UCSD-AML1 (cell line): ENCODE data around the gene MYO1H.
"Not testable (repeated sequence)": the region's sequence is repeated elsewhere in the genome, so short reads cannot be mapped to it uniquely, and the experiment has no call there.

Experiments used
- DNase-seq: peaks from one replicate; lab custom pipeline; 2025; ENCODE audit not compliant: unreplicated experiment; lab: John Stamatoyannopoulos, UW

The MYO1H gene

GRCh38 chr12:109467978-109468676, 120.4 kb downstream of the MYO1H start:
- DNase-seq, result no peak

DNA sequence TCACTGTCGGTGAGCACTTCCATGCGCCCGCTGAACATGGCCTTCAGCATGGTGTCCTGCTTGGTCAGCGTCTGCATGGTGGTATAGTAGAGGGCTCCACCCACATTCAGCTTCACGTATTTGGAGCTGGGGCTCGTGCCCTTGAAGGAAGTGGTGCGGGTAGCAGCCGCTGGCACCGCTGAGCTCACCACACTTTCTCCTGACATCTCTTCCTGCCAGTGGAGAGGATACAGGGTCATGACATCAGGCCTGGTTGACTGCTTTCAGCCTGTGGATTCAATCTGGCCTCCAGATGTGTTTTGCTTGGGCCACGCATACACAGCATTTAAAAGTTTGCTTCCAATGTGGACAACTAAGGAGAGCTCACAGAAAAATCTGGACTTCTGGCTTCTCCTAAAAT, 121.8 kb downstream of the MYO1H start:
- no peak for DNase-seq

DNA sequence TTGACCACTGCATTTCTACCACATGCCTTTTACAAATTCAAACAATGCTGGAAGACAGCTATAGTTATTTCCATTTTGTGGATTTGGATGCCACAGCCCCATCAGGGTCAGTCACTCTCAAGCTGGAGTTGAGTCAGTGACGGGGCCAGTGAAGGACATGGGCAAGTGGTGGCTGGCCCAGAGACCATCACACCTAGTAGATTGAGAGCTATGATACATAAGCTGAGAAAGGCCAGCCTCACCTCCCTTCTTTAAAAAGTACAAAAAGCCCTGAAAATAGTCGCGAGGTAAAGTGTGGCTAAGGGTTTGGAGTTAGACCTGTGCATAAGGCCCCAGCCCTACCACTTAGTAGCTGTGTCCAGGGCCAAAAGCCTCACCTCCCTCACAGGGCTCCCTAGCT, 125.3 kb downstream of the MYO1H start:
- DNase-seq, result no peak

DNA sequence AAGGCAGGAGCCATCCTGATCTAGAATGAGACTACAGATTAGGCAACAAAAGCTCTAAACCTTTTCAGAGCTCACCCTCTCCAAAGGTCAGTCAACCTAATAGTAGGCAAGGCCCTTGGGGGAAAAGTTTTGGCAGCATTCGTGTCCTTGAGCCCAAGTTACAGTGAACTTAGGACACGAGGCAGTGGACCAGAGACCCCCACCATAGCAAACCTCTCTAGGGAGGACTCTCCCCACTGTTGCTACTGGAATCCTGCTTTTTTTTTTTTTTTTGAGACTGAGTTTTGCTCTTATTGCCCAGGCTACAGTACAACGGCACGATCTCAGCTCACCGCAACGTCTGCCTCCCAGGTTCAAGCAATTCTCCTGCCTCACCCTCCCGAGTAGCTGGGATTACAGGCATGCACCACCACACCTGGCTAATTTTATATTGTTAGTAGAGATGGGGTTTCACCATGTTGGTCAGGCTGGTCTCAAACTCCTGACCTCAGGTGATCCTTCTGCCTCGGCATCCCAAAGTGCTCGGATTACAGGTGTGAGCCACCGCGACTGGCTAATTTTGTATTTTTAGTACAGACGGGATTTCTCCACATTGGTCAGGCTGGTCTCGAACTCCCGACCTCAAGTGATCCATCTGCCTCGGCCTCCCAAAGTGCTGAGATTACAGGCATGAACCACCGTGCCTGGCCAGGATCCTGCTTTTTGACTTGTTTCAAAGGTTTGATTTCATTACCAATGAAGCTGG, 126.0 kb downstream of the MYO1H start:
- DNase-seq, result not testable (repeated sequence)

DNA sequence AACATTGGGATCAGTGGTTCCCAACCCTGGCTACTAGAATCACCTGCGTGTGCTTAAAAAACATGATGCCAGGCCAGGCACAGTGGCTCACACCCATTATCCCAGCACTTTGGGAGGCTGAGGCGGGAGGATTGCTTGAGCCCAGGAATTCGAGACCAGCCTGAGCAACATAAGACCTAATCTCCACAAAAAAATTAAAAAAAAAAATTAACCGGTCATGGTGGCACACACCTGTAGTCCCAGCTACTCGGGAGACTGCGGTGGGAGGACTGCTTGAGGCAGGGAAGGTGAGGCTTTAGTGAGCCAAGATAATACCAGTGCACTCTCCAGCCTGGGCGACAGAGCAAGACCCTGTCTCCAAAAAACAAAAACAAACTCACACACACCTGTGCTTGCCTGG, 127.4 kb downstream of the MYO1H start:
- DNase-seq, result no peak

GRCh38 chr12:109475993-109476806, 128.5 kb downstream of the MYO1H start:
- DNase-seq, result no peak

- no peak for DNase-seq
These were observed 129.1 kb downstream of the MYO1H start for GRCh38 chr12:109476807-109477184.

DNA sequence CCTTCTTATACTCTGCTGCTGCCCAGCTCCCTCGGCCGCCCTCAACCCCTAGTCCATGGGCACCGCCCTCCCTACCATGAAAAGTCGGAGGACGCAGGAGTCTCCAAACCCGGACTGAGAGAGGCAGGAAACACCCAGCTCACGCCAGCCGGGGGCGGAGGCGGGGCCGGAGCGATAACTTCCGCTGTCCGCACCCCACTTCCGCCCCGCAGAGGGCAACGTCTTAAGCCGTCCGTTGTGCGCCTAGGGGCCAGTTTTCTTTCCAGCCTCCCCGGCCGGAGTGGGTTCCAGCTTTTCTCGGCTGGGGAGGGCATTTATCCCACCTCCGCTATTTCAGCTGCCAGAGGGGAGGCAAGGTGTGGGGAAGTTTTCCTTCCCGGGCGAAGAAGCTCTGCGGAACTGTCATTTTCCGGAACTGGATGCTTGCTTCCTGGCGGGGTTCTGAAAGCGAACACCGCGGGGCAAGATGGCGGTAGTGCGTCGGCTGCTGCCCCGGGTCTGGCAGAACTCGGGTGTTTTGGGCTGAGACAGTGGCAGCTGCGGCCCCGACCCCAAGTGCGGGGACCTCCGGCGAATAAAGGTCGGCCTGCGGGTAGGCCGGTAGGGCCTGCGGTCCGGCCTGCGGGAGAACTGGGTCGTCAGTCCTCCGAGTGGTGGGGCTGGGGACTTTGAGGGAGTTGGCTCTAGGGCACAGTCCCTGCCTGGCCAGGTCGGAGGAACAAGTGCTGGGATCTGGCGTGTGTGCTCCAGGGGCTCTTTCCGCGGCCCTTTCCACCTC, 129.7 kb downstream of the MYO1H start, which contains the start of the genes KCTD10 and UBE3B:
Gene KCTD10, minus strand, starts transcription at position 116 of the 778 bp plus-strand sequence. Its CDS starts 38 bp downstream, at position 78.
Gene UBE3B, plus strand, starts transcription at position 450 of the 778 bp plus-strand sequence. CDS start 5,918 bp downstream, outside the sequence.
- DNase-seq, result peak; percentile 90

- no peak for DNase-seq
These were observed 130.2 kb downstream of the MYO1H start for GRCh38 chr12:109477963-109478315.

- DNase-seq, result no peak
These were observed 132.1 kb downstream of the MYO1H start for GRCh38 chr12:109479761-109480160.

DNA sequence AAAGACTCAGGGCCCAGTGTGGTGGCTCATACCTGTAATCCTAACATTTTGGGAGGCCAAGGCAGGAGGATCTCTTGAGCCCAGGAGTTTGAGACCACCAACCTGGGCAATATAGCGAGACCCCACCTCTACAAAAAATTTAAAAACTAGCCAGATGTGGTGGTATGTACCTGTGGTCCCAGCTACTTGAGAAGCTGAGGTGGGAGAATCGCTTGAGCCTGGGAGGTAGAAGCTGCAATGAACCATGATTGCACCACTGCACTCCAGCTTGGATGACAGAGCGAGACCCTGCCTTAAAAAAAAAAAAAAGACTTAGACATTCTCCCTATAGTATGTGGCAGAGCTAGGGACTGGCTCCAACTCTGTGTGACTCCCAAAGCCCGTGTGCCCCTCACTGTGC, 132.7 kb downstream of the MYO1H start:
- no peak for DNase-seq

GRCh38 chr12:109481863-109482262, 134.2 kb downstream of the MYO1H start:
- DNase-seq, result no peak

DNA sequence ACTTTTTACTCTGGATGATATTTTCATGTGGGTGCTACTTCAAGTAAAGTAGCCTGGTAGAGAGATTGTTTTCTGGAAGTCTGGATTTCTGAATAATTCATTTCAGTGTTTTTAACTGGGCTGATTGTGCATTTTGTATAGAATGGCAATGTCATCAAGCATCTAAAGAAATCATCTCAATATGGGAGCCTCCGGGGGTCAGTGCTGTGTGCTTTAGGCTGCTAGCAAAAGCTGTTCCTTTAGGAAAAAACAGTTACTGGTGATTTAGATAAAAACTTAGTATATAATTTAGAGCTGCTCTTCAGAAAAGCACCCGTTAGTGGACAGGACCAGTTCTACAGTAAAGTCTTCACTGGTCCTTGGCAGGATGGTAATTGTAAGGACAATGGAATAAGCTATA, 134.8 kb downstream of the MYO1H start:
- no peak for DNase-seq

- DNase-seq, result no peak
These were observed 135.2 kb downstream of the MYO1H start for GRCh38 chr12:109482894-109483293.

GRCh38 chr12:109483346-109483745, 135.6 kb downstream of the MYO1H start:
- DNase-seq, result no peak

DNA sequence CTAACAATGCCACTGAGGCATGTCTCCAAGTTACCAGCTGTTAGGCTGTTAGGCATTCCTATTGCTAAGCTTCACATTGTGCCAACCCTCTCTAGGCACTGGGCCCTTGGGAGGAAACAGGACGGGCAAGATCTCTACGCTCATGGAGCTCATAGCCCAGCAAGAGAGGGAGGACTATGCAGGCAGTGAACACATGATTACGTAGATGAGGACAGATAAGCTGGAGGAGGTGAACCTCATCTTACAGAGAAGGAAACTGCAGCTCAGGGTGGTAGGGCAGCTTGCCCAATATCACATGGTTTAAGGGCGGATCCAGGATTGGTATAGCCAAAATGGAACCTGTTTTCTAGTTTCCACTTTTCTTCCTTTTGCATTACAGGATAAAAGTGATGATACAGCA, 137.5 kb downstream of the MYO1H start:
- DNase-seq, result no peak

- DNase-seq, result no peak
These were observed 139.7 kb downstream of the MYO1H start for GRCh38 chr12:109487181-109488050.

- no peak for DNase-seq
These were observed 140.5 kb downstream of the MYO1H start for GRCh38 chr12:109488051-109488665.
